GM12872 (cell line): ENCODE data around the gene ADAM19.

Experiments used
- CTCF ChIP-seq: IDR thresholded peaks from 3 replicates; pipeline ENCODE4 v1.5.1; 2011; ENCODE audit warnings: low read depth, mild to moderate bottlenecking, low read length, moderate library complexity; ENCODE audit not compliant: insufficient read depth

Gene ADAM19

GRCh38 chr5:157542282-157543000 lies 33.1 kb downstream of the ADAM19 start:
- no peak for TF ChIP-seq CTCF

GRCh38 chr5:157541447-157542118 lies 34.0 kb downstream of the ADAM19 start:
- TF ChIP-seq CTCF: no peak

- no peak for TF ChIP-seq CTCF
These were observed 34.7 kb downstream of the ADAM19 start for GRCh38 chr5:157540707-157541446.

GRCh38 chr5:157540124-157540523 lies 35.5 kb downstream of the ADAM19 start:
- TF ChIP-seq CTCF: no peak

GRCh38 chr5:157539503-157540022 lies 36.0 kb downstream of the ADAM19 start:
- no peak for TF ChIP-seq CTCF

- no peak for TF ChIP-seq CTCF
These were observed 37.3 kb downstream of the ADAM19 start for GRCh38 chr5:157538311-157538710.
